Measurements from ENCODE around the gene PDZK1IP1.

The PDZK1IP1 gene

DNA sequence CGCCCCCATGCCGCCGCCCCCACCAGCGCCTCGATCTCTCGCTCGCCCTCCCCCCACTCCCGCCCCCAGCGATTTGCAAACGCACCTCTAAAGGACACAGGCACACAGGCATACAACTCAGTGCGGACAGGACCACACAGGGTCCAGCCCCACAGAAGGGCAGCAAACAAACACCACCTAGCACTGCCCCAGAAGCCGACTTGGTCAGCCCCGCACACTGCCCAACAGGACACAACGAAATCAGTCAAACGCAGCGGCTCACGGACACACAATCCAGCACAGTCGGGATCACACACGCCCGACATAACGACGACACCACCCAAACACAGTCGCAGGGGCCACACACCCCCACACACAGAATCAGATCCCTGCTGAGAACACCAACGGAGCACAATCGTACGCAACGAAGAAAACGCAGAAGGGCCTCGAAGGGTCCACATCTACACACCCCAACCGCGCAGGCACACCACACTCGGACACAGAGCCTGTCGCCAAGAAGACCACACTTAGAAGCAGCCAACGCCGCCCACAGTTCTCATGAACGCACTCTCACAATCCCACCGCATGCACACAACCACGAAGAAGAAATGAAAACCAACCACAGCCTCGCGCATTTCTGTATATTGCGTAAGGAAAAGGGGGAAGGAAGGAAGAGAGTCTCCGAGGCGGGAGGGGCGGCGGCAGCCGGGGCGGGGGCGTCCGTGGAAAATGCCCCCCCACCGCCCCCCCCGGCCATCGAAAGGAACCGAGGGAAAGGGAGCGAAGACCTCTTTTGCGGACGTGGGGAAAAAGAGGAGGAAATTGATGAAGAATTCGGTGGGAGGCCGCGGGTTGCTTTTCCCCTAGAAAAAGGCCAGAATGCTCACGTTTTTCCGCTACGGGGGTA, 41.7 kb upstream of the PDZK1IP1 start:
- peak; percentile 57 for DNase-seq (ENCODE audit: low read depth)
- TF ChIP-seq, protein P1, sequence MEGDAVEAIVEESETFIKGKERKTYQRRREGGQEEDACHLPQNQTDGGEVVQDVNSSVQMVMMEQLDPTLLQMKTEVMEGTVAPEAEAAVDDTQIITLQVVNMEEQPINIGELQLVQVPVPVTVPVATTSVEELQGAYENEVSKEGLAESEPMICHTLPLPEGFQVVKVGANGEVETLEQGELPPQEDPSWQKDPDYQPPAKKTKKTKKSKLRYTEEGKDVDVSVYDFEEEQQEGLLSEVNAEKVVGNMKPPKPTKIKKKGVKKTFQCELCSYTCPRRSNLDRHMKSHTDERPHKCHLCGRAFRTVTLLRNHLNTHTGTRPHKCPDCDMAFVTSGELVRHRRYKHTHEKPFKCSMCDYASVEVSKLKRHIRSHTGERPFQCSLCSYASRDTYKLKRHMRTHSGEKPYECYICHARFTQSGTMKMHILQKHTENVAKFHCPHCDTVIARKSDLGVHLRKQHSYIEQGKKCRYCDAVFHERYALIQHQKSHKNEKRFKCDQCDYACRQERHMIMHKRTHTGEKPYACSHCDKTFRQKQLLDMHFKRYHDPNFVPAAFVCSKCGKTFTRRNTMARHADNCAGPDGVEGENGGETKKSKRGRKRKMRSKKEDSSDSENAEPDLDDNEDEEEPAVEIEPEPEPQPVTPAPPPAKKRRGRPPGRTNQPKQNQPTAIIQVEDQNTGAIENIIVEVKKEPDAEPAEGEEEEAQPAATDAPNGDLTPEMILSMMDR (IDR thresholded peaks at IDR 0.05; ENCODE audit: low read length, missing control alignments): no peak
- H3K4me3 ChIP-seq (replicated peaks; ENCODE audit: low read depth, low read length): peak overlapping the region; percentile 38

DNA sequence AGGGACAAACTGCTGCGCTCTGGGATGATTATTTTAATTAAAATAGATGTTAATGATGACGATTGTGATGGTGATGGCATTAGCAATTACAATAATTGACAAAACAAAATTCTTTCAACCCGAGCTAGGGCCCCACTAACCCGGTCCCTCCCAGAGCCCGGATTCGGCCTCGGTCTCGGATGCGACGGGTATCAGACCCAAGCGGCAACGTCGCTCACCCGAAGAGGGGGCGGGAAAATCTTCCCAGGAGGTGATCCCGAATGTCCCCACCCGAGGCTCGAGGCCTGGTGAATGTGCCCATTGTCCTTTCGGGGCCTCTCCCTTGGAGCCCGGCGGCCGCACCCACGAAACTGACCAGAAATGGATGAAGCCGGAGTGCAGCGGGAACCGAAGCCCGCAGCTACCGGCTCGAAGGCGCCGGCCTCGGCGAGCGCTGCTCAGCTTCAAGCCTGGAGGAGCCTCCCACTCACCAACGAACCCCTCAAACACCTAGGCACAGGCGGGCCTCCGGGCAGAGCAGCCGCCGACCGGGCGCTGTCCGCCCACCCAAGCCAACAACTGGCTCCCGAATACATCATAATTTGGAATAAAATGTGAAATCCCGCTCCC, 41.0 kb upstream of the PDZK1IP1 start:
- H3K4me3 ChIP-seq (replicated peaks; ENCODE audit: low read depth, low read length): no peak overlapping the region
- TF ChIP-seq, protein P1 (IDR thresholded peaks at IDR 0.05; ENCODE audit: low read length, missing control alignments): no peak
- DNase-seq (ENCODE audit: low read depth): no peak

DNA sequence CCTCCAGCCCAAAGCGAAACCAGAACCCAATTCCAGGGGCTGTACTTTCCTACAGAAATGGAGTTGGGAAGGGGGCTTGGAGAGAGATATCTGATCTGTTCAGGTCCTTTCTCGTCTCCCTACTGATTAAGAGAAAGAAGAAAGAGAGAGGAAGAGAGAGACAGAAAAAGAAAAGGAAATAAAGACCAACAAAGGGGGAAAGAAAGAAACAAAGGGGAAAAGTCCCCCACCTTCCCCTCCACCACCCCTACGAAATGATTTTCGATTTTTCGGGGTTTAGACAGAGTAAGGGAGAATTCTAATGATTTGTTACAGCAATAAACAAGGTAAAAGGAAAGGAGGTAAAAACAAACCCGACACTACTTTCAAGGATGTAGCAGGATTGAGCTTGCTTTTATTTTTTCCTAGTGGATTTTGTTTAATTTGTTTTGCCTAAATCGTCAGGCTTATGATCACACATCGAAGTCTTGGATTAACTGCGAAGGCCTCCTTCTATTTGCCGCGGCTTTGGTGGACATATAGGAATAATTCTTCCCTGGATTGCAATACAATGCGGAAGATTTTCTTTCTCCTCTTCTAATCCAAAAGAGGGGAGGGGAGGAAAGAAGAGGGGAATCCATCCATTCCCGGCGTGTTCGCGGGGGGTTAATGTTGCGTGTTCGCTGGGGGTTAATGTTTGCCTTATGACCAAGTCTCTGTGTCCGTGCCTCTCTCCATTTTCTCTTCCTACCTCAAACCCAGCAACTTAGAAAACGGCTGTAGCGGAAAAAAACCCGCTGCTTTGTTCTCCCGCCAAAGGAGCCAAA, 40.3 kb upstream of the PDZK1IP1 start:
- TF ChIP-seq, protein P1 (IDR thresholded peaks at IDR 0.05; ENCODE audit: low read length, missing control alignments): no peak
- peak; percentile 15 for DNase-seq (ENCODE audit: low read depth)
- no peak overlapping the region for H3K4me3 ChIP-seq (replicated peaks; ENCODE audit: low read depth, low read length)

DNA sequence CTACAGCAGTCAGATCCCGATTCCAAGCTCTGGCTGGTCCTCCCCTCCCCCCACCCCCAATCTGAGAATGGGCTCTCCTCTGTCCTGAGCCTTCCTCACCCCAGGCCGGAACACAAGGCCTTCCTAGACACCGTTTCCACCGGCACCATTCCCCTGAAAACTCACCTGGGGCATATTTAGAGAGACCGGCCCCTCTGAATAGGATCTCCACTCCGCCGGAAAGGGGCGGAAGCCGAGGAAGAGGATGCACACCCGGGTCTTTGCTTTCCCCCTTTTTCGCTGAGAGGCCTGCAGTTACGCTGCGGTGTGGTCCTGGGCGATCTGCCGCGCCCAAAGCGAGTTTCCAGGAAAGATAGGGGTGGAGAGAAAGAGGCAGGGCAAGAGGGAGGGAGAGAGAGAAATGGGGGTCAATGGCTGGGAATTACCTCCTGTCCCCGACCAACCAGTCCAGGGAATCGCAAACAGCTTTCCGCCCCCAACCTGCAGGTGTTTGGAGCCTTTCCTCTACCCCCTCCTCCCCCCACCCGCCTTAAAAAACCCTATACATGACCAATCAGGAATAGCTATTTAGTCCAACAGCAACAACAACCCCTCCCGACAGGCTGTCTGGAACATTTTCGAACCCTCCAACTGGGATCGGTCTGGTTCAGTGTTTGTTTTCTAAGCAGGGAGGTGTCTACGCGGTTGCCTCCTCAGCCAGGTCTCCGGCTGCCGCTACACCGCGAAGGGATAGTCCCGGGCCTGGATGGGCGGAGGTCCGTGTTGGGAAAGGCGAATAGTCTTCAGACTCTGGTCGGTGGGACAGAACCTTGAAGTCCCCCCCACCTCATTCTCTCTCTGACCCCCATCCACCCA, 39.4 kb upstream of the PDZK1IP1 start:
- no peak overlapping the region for H3K4me3 ChIP-seq (replicated peaks; ENCODE audit: low read depth, low read length)
- no peak for DNase-seq (ENCODE audit: low read depth)
- TF ChIP-seq, protein P1 (IDR thresholded peaks at IDR 0.05; ENCODE audit: low read length, missing control alignments): no peak

DNA sequence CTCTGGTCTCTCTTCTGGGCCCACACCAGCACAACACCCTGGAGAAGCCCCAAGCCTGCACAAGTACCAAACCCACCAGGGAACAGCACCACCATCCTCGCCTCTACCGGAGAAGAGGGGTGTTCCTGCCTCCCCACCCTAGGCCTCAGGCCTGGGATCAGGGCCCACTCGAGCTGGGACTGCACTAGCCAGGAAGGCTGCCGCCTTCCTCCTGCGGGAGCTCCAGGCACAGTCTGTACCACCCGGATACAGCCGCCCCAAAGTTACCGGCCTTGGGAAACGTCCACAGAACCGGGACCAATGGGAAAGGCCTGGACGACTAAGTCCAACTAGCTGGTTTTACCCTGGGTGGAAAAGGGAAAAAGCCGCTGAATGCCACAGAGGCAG, 38.8 kb upstream of the PDZK1IP1 start:
- no peak overlapping the region for H3K4me3 ChIP-seq (replicated peaks; ENCODE audit: low read depth, low read length)
- DNase-seq (ENCODE audit: low read depth): no peak
- TF ChIP-seq, protein P1 (IDR thresholded peaks at IDR 0.05; ENCODE audit: low read length, missing control alignments): no peak
